Fibroblast of villous mesenchyme (primary cell): ENCODE measurements around the gene INF2. TPM values are rescaled to one million over a fixed set of nuclear protein-coding genes. Genes with fewer than 3 reads are reported as not detected.

ENCODE experiments used
- DNase-seq: peaks from one replicate; pipeline ENCODE4 v3.0.0-alpha.2; 2010; ENCODE audit warnings: low read depth
- H3K4me3 ChIP-seq: 2 replicates; pipeline ENCODE4 v1.5.1; 2011; ENCODE audit warnings: low read depth, mild to moderate bottlenecking, low read length
- total RNA-seq: library from RNA; depleted of rRNA; stranded (reverse); fragments of >200 nt; gene quantifications from 2 replicates; pipeline ENCODE4 v1.2.3, GENCODE V29; 2012
- TF ChIP-seq, protein P1 (sequence below): IDR thresholded peaks from 2 replicates; pipeline ENCODE4 v1.5.1; 2012; ENCODE audit warnings: low read depth, mild to moderate bottlenecking, low read length; ENCODE audit not compliant: insufficient read depth

The INF2 gene
- total RNA-seq, 1 donor, result 68.7 TPM

DNA sequence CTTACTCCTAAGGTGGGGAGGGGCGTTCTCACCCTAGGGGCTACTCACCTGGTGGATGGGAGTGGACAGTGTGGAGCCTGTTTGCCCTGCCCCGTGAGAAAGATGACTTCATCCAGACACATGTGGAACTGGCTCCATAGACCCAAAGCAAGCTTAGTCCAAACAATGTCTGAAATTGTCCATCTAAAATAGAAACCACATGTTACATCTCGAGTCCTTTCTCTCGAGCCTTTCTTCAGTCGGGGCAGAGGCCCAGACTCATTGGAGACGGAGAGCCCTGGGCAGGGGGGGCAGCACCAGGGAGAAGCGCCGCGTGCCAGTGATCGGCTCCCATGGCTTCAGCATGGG lies 67.8 kb downstream of the INF2 start:
- H3K4me3 ChIP-seq, result no peak overlapping the region
- DNase-seq, result no peak
- TF ChIP-seq, protein P1, sequence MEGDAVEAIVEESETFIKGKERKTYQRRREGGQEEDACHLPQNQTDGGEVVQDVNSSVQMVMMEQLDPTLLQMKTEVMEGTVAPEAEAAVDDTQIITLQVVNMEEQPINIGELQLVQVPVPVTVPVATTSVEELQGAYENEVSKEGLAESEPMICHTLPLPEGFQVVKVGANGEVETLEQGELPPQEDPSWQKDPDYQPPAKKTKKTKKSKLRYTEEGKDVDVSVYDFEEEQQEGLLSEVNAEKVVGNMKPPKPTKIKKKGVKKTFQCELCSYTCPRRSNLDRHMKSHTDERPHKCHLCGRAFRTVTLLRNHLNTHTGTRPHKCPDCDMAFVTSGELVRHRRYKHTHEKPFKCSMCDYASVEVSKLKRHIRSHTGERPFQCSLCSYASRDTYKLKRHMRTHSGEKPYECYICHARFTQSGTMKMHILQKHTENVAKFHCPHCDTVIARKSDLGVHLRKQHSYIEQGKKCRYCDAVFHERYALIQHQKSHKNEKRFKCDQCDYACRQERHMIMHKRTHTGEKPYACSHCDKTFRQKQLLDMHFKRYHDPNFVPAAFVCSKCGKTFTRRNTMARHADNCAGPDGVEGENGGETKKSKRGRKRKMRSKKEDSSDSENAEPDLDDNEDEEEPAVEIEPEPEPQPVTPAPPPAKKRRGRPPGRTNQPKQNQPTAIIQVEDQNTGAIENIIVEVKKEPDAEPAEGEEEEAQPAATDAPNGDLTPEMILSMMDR, result no peak

DNA sequence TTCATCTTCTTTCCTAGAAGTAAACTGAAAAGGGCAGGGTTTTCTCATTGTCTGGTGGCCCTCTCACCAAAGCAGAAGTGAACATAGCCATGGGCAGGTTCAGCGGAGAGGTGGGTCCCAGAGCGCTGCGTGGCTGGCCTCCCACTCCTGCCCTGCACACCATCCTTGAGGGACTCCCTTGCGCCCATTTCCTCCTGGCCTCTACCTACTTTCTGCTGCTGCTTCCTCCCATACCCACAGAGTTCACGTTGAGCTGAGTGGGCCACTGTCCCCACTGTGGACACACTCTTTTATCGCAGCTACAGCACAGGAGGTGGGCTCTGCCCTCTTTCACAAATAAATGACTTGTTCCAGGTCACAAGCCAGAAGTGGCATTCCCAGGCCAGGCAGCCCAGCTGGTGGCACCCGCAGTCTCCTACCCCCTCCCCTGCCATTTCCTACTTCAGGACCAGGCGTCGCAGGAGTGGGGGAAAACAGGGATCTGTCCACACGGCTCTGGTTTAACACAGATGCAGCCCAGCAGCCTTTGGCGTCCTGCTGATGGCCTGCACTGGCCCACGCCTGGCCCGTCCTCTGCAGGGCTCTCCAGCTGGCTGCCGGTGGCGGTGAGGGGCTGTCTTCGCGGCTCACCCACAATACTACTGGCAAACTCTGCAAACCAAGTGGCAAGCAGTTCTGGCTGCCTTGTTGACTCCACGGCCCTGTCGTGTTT lies 68.4 kb downstream of the INF2 start:
- TF ChIP-seq, protein P1, result no peak
- DNase-seq, result no peak

DNA sequence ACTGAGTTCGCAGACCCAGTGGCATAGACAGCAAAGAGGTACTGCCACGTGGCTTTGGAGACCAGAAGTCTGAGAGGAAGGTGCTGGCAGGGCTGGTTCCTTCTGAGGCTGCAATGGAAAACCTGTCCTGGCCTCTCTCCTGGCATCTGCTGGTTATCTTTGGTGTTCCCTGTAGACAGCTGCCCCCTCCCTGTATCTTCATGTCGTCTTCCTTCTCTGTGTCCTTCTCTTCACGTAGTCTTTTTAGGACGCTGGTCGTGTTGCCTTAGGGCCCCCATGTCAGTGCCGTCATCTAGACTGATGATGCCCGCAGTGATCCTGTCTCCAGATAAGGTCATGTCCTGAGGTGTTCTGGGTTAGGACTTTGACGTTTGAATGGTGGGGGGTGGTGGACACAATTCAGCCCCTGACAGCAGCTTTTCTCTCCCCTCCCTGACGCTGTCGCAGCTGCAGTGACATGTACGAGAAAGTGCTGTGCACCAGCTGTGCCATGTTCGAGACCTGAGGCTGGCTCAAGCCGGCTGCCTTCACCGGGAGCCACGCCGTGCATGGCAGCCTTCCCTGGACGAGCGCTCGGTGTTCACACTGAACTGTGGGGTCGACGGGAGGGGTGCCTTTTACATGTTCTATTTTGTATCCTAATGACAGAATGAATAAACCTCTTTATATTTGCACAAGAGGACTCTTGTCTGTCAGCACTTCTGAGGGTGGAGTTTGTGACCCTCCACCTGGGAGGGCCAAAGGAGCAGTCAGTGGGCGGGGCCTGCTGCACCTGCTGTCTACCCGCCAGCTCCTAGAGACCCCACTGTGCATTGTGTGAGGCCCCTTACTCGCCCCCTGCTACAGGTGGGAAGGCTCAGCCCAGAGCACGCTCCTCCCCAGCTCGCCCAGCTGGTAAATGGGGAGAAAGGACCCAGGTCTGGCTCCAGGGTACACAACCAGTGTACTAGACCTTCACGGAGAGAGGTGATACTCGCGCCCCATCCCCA lies 69.9 kb downstream of the INF2 start:
- H3K4me3 ChIP-seq, result no peak overlapping the region
- TF ChIP-seq, protein P1, result no peak
- DNase-seq, result no peak

More for the DNA sequence above, 68.4 kb downstream of the INF2 start:
- no peak overlapping the region for H3K4me3 ChIP-seq

DNA sequence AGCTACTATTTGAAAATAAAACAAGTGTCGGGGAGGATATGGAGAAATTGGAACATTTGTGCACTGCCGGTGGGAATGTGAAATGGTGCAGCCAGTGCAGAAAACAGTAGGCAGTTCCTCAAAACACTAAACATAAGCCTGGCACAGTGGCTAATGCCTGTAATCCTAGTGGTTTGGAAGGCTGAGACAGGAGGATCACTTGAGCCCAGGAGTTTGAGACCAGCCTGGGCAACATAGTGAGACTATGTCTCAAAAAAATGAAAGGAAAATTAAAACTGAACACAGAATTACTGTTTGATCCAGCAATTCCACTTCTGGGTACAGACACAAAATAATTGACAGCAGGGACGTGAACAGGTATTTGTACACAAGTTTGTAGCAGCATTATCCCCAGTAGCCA lies 76.1 kb downstream of the INF2 start:
- TF ChIP-seq, protein P1, result no peak
- no peak overlapping the region for H3K4me3 ChIP-seq
- DNase-seq, result no peak

DNA sequence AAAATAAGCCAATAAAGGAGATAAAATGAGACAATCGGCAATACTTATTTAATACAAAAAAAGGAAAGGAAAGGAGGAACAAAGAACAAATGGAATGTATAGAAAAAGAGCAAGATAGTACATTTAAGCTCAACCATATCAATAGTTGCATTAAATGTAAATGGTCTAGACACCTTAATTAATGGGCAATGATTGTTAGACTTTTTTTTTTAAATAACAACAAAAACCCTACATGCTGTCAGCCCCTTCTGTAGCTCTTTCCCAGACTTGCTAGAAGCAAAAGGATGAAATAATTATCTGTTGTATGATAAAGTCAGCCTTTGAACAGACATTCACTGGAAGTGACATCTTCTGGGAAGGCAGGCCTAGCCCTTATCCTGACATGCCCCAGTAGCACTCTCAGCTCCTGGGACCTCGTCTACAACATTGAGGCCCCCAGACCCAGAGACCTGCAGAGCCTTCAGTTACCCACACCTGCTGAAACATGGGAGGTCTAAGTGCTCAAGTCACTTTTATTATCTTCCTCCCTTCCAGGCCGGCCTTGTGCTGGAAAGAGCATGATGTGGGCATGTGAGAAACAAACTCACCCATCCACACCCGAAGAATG lies 76.9 kb downstream of the INF2 start:
- TF ChIP-seq, protein P1, result no peak
- DNase-seq, result no peak
- H3K4me3 ChIP-seq, result no peak overlapping the region

DNA sequence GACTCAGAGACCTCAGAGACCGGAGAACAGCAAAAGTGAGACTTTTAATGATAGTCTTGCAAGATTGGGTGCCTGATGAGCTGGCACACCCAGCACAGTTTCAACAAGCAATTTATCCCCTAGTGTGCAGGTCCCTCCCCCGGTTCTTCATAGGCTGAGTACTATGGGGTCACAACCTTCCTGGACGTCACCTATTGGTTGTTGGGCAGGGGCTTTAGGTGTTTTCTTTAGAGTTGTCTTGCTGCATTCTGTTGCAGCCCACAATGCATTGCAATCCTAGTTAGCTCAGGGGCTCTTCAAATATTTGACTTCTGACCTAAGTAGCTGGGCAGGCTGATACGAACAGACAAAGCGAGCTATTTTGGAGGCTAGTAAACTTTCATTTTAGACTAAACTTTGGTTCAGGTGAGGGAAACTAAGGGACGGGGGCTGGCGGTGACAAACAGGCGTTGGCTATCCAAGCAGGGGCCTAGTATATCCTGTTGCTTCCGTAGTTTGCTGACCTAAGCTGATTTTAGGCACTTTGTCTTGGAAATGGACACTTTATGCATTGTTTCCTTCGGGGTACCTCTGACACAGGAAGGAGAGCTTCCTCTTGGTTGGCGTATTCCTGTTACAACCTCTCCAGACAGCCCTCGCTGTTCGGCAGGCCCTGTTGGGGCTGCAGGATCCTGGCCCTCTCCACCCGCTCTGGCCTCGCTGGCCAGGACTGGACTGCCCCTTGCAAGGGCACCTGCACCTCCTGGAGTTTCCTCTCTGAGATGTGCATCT lies 77.6 kb downstream of the INF2 start:
- no peak overlapping the region for H3K4me3 ChIP-seq
- DNase-seq, result no peak
- TF ChIP-seq, protein P1, result no peak
